Mesenchymal stem cell (in vitro differentiated cells and primary cell): ENCODE data around the gene LNX1.
A peak's percentile ranks its signal among the peaks of the same experiment; 100 is the strongest.

ENCODE experiments used
- DNase-seq: peaks from one replicate; pipeline ENCODE4 v3.0.0-alpha.2; 2013
- H2AFZ ChIP-seq: one replicate; pipeline ENCODE4 v1.6.1; 2013; ENCODE audit warnings: low read depth, mild to moderate bottlenecking, control low read depth, inconsistent platforms, low read length, moderate library complexity
- H2AK5ac ChIP-seq: 2 replicates; pipeline ENCODE4 v1.6.1; 2013; ENCODE audit warnings: low read length, moderate library complexity, mild to moderate bottlenecking, inconsistent platforms; ENCODE audit not compliant: severe bottlenecking
- H2BK120ac ChIP-seq: one replicate; pipeline ENCODE4 v1.6.1; 2013; ENCODE audit warnings: low read depth, mild to moderate bottlenecking, inconsistent platforms, low read length, moderate library complexity
- H2BK12ac ChIP-seq, 2 experiments: one replicate each; pipeline ENCODE4 v1.6.1; 2013; ENCODE audit warnings: inconsistent platforms in 2 of 2, low read length in 2 of 2, mild to moderate bottlenecking in 2 of 2, moderate library complexity in 2 of 2, control low read depth in 1 of 2
- H2BK15ac ChIP-seq: one replicate; pipeline ENCODE4 v1.6.1; 2013; ENCODE audit warnings: mild to moderate bottlenecking, low read depth, inconsistent platforms; ENCODE audit not compliant: poor library complexity, severe bottlenecking
- H2BK5ac ChIP-seq: 2 replicates; pipeline ENCODE4 v1.6.1; 2013; ENCODE audit warnings: low read depth, mild to moderate bottlenecking, low read length, control low read depth, inconsistent platforms; ENCODE audit not compliant: poor library complexity, severe bottlenecking
- H3K14ac ChIP-seq, 2 experiments: one replicate each; pipeline ENCODE4 v1.6.1; 2013; ENCODE audit warnings: inconsistent platforms in 2 of 2, low read length in 2 of 2, control low read depth in 1 of 2, mild to moderate bottlenecking in 1 of 2, moderate library complexity in 1 of 2
- H3K18ac ChIP-seq, 2 experiments: one replicate each; pipeline ENCODE4 v1.6.1; 2013; ENCODE audit warnings: inconsistent platforms in 2 of 2, low read length in 2 of 2, control low read depth in 1 of 2, low read depth in 1 of 2, mild to moderate bottlenecking in 1 of 2
- H3K23ac ChIP-seq, 2 experiments: one replicate each; pipeline ENCODE4 v1.6.1; 2013; ENCODE audit warnings: inconsistent platforms in 2 of 2, low read length in 2 of 2, mild to moderate bottlenecking in 2 of 2, moderate library complexity in 2 of 2, control low read depth in 1 of 2
- H3K27ac ChIP-seq: 2 replicates; pipeline ENCODE4 v1.5.1; 2013; ENCODE audit warnings: mild to moderate bottlenecking, moderate library complexity, low read length, control low read depth, inconsistent platforms; ENCODE audit not compliant: poor library complexity, severe bottlenecking
- H3K27me3 ChIP-seq, 2 experiments: 2 replicates each; pipeline versions ENCODE4 v1.6.1 to v1.7.0; 2013; ENCODE audit warnings: low read length in 2 of 2, mild to moderate bottlenecking in 2 of 2, moderate library complexity in 2 of 2, control low read depth in 1 of 2, inconsistent platforms in 1 of 2; ENCODE audit not compliant: control insufficient read depth in 1 of 2, insufficient read depth in 1 of 2
- H3K36me3 ChIP-seq, 2 experiments: 2 replicates each; pipeline versions ENCODE4 v1.6.1 to v1.7.0; 2013; ENCODE audit warnings: low read length in 2 of 2, control low read depth in 1 of 2, inconsistent platforms in 1 of 2, low read depth in 1 of 2, mild to moderate bottlenecking in 1 of 2; ENCODE audit not compliant: insufficient read depth in 2 of 2, control insufficient read depth in 1 of 2
- H3K4ac ChIP-seq, 2 experiments: one replicate each; pipeline ENCODE4 v1.6.1; 2013; ENCODE audit warnings: inconsistent platforms in 2 of 2, low read length in 2 of 2, mild to moderate bottlenecking in 2 of 2, moderate library complexity in 2 of 2, control low read depth in 1 of 2, low read depth in 1 of 2
- H3K4me1 ChIP-seq: 2 replicates; pipeline ENCODE4 v1.6.1; 2013; ENCODE audit warnings: low read depth, low read length, control low read depth; ENCODE audit not compliant: control insufficient read depth, insufficient read depth
- H3K4me2 ChIP-seq: 2 replicates; pipeline ENCODE4 v1.6.1; 2013; ENCODE audit warnings: low read length, mild to moderate bottlenecking, inconsistent platforms; ENCODE audit not compliant: poor library complexity, severe bottlenecking
- H3K4me3 ChIP-seq, 2 experiments: 2 replicates each; pipeline versions ENCODE4 v1.5.1 to v1.7.0; 2013; ENCODE audit warnings: low read length in 2 of 2, mild to moderate bottlenecking in 2 of 2, control low read depth in 1 of 2, low read depth in 1 of 2; ENCODE audit not compliant: insufficient read depth in 1 of 2
- H3K79me1 ChIP-seq: replicated peaks from 2 replicates; pipeline ENCODE4 v1.6.1; 2013; ENCODE audit warnings: mild to moderate bottlenecking, control low read depth, low read length, inconsistent platforms; ENCODE audit not compliant: poor library complexity, severe bottlenecking
- H3K9ac ChIP-seq: 2 replicates; pipeline ENCODE4 v1.7.0; 2013; ENCODE audit warnings: mild to moderate bottlenecking, low read length, moderate library complexity
- H3K9me3 ChIP-seq: 2 replicates; pipeline ENCODE4 v1.7.0; 2013; ENCODE audit warnings: mild to moderate bottlenecking, low read length; ENCODE audit not compliant: control insufficient read depth
- H4K8ac ChIP-seq: one replicate; pipeline ENCODE4 v1.6.1; 2013; ENCODE audit warnings: inconsistent platforms, mild to moderate bottlenecking, low read length, moderate library complexity
- H4K91ac ChIP-seq: one replicate; pipeline ENCODE4 v1.6.1; 2013; ENCODE audit warnings: mild to moderate bottlenecking, low read length, inconsistent platforms
- WGBS: methylation state at CpG from one replicate; pipeline ENCODE4 v1.1.7; 2013; ENCODE audit warnings: mixed read lengths; 5-methylcytosine and 5-hydroxymethylcytosine counted together

Gene LNX1

GRCh38 chr4:53576676-53577372 lies 14.5 kb downstream of the LNX1 start:
- H3K27ac ChIP-seq: no peak overlapping the region
- peaks cover 3% of the 10 kb centered on the region for H3K4me1 ChIP-seq
- H2AFZ ChIP-seq: no peak overlapping the region
- peak overlapping the region; percentile 80 to 91 for H3K18ac ChIP-seq
- no peaks in the 10 kb centered on the region for H3K36me3 ChIP-seq
- no peaks in the 10 kb centered on the region for H3K79me1 ChIP-seq
- no peak overlapping the region for H2BK15ac ChIP-seq
- H3K4me3 ChIP-seq: no peak overlapping the region
- no peak overlapping the region for H3K23ac ChIP-seq
- H3K27me3 ChIP-seq: no peaks in the 10 kb centered on the region
- H3K4me2 ChIP-seq: no peak overlapping the region
- no peak overlapping the region for H3K9ac ChIP-seq
- WGBS: 0% methylated on average over 1 of the region's 2 CpGs
- peak overlapping the region; percentile 45 for H4K8ac ChIP-seq
- H3K9me3 ChIP-seq: no peaks in the 10 kb centered on the region
- peak overlapping the region in 1 of 2 experiments; percentile 90 for H3K4ac ChIP-seq
- H2AK5ac ChIP-seq: no peak overlapping the region
- DNase-seq: peak; percentile 83
- H2BK12ac ChIP-seq: peak overlapping the region; percentile 45 to 64
- peak overlapping the region; percentile 77 for H4K91ac ChIP-seq
- H2BK120ac ChIP-seq: peak overlapping the region; percentile 96
- H2BK5ac ChIP-seq: no peak overlapping the region
- H3K14ac ChIP-seq: no peak overlapping the region

- no peak for DNase-seq
- Histone ChIP-seq H2BK120ac (peak overlapping the region; percentile 97), H4K8ac (peak overlapping the region; percentile 94), H3K4me2 (no peak overlapping the region), H3K4me1 (peaks cover 3% of the 10 kb centered on the region), H2BK12ac (peak overlapping the region; percentile 98 to 99), H3K23ac (no peak overlapping the region), H3K9me3 (no peaks in the 10 kb centered on the region), H3K27me3 (no peaks in the 10 kb centered on the region), H2AFZ (no peak overlapping the region), H3K9ac (no peak overlapping the region), H4K91ac (peak overlapping the region; percentile 100), H3K4ac (peak overlapping the region; percentile 55 to 99), H3K18ac (peak overlapping the region; percentile 95 to 100), H2BK15ac (peak overlapping the region; percentile 98), H3K79me1 (no peaks in the 10 kb centered on the region), H3K4me3 (no peak overlapping the region), H2BK5ac (no peak overlapping the region), H2AK5ac (no peak overlapping the region), H3K27ac (no peak overlapping the region), H3K14ac (peak overlapping the region in 1 of 2 experiments; percentile 91), H3K36me3 (no peaks in the 10 kb centered on the region)
- WGBS: 95% methylated on average over 9 of the region's 9 CpGs
Measured at GRCh38 chr4:53576071-53576617, 15.1 kb downstream of the LNX1 start.

GRCh38 chr4:53575552-53575951 lies 15.7 kb downstream of the LNX1 start:
- Histone ChIP-seq H3K4me1 (peaks cover 3% of the 10 kb centered on the region), H2AFZ (no peak overlapping the region), H2BK120ac (peak overlapping the region; percentile 97), H3K4ac (peak overlapping the region; percentile 55 to 99), H3K36me3 (no peaks in the 10 kb centered on the region), H3K4me2 (no peak overlapping the region), H3K27me3 (no peaks in the 10 kb centered on the region), H2AK5ac (no peak overlapping the region), H4K91ac (peak overlapping the region; percentile 100), H3K9me3 (no peaks in the 10 kb centered on the region), H4K8ac (peak overlapping the region; percentile 94), H3K14ac (peak overlapping the region in 1 of 2 experiments; percentile 91), H3K4me3 (no peak overlapping the region), H3K79me1 (no peaks in the 10 kb centered on the region), H3K9ac (no peak overlapping the region), H2BK5ac (no peak overlapping the region), H2BK12ac (peak overlapping the region; percentile 98 to 99), H3K27ac (no peak overlapping the region), H3K23ac (peak overlapping the region in 1 of 2 experiments; percentile 5), H3K18ac (peak overlapping the region; percentile 95 to 100), H2BK15ac (peak overlapping the region; percentile 98)
- DNase-seq: no peak
- WGBS: 66% methylated on average over 4 of the region's 4 CpGs

- no peak overlapping the region for H2BK5ac ChIP-seq
- no peak overlapping the region for H3K4ac ChIP-seq
- no peak overlapping the region for H4K91ac ChIP-seq
- H3K4me3 ChIP-seq: no peak overlapping the region
- DNase-seq: no peak
- H3K36me3 ChIP-seq: no peaks in the 10 kb centered on the region
- no peak overlapping the region for H2AK5ac ChIP-seq
- no peak overlapping the region for H3K18ac ChIP-seq
- H3K27me3 ChIP-seq: no peaks in the 10 kb centered on the region
- peaks cover 3% of the 10 kb centered on the region for H3K4me1 ChIP-seq
- no peak overlapping the region for H2AFZ ChIP-seq
- no peaks in the 10 kb centered on the region for H3K79me1 ChIP-seq
- no peak overlapping the region for H3K27ac ChIP-seq
- 91% methylated on average over 1 of the region's 1 CpG for WGBS
- H3K23ac ChIP-seq: no peak overlapping the region
- no peak overlapping the region for H2BK15ac ChIP-seq
- H2BK120ac ChIP-seq: no peak overlapping the region
- no peak overlapping the region for H3K14ac ChIP-seq
- no peak overlapping the region for H2BK12ac ChIP-seq
- no peak overlapping the region for H4K8ac ChIP-seq
- no peaks in the 10 kb centered on the region for H3K9me3 ChIP-seq
- H3K4me2 ChIP-seq: no peak overlapping the region
- no peak overlapping the region for H3K9ac ChIP-seq
Measured at GRCh38 chr4:53574528-53574927, 16.8 kb downstream of the LNX1 start.
